ENCODE measurements around the gene FCHSD2. TPM values are rescaled to one million over a fixed set of nuclear protein-coding genes. Genes with fewer than 3 reads are reported as not detected.
"Not testable (repeated sequence)": the region's sequence is repeated elsewhere in the genome, so short reads cannot be mapped to it uniquely, and the experiment has no call there.

FCHSD2 gene
- total and polyA plus RNA-seq, 2 donors (not counting 3 experiments of a cell fraction or from before 2014, with no cell fraction given) = 20.8 to 56.9 TPM

DNA sequence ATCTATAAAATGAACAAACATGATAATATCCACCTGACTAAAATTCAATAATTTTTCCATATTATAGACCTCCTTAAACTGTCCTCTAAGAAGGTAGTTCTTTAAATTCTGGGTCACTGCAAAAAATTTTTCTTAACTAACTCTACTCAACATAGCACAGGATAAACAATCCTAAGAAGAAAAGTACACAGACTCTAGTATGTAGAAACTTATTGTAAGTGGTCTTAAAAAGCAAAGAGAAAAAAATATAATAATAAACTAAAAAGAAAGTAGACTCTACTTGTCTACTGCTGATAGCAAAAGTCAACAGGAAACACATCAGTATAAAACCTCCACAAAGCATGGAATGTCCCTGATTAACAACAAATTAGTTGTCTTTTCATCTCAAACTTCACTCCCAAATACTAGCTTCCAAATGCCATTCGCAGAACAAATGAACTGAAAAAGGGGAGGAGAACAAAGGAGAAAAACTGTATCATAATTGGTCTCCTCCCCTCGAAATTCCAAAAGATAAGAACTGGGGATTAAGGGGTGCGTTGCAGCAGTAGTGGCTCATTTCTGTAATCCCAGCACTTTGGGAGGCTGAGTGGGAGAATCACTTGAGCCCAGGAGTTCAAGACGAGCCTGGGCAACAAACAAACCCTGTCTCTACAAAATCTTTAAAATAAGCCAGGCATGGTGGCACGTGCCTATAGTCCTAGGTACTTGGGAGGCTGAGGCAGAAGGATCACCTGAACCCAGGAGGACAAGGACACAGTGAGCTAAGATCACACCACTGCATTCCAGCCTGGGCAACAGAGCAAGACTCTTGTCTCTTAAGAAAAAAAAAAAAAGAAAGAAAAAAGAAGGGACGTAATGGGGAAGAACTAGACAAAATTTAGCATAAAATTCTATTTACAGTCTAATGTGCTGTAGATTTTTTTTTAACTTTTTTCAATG is 6.5 kb downstream of the FCHSD2 start:
- intact Hi-C loops (cut with micrococcal nuclease) = no loop called here

DNA sequence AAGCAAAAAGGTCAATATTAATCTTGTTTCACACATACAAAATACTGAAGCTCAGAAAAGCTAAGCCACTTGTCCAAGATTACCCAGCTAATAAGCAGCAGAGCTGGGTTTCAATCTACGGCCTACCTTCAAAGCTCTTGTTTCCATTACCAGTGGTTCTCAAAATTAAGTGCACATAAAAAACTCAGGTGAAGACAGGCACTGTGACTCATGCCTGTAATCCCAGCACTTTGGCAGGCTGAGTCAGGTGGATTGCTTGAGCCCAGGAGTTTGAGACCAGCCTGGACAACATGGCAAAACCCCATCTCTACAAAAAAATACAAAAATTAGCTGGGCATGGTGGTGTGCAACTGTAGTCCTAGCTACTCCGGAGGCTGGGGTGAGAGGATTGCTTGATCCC is 9.8 kb downstream of the FCHSD2 start:
- H3K4me3 ChIP-seq (replicated peaks in 1 of 3; ENCODE audit: insufficient read depth in 1 of 3, low read depth in 1 of 3, low read length in 3 of 3); H3K4me1 ChIP-seq (ENCODE audit: control insufficient read depth, extremely low read depth, insufficient read depth, low read length); intact Hi-C loops (cut with micrococcal nuclease); H4K20me1 ChIP-seq (replicated peaks; ENCODE audit: control insufficient read depth, extremely low read depth, insufficient read depth, low read length); DNase-seq (ENCODE audit: low read depth, low spot score); H3K9ac ChIP-seq (replicated peaks; ENCODE audit: extremely low read depth, insufficient read depth, low read length); H2AFZ ChIP-seq (ENCODE audit: low read depth, low read length); H3K27ac ChIP-seq (ENCODE audit: insufficient read depth, low read depth, low read length); BruUV-seq (replicated peaks); H3K9me3 ChIP-seq (replicated peaks; ENCODE audit: control insufficient read depth, insufficient read depth, low read length); H3K27me3 ChIP-seq (ENCODE audit: control insufficient read depth in 2 of 2, insufficient read depth in 2 of 2, low read length in 2 of 2); dilution Hi-C loops (cut with MboI; ENCODE audit: extremely low pct_ligation_motif_present, low sequenced_read_pairs); POLR2A ChIA-PET; H3K36me3 ChIP-seq (ENCODE audit: control insufficient read depth in 2 of 2, extremely low read depth in 1 of 2, insufficient read depth in 2 of 2, low read length in 2 of 2); H3K4me2 ChIP-seq (ENCODE audit: insufficient read depth, low read length); FAIRE-seq; H3K9me1 ChIP-seq (replicated peaks; ENCODE audit: control insufficient read depth, extremely low read depth, insufficient read depth, low read length): not testable (repeated sequence)
- peaks cover 75% of the 10 kb centered on the region for H3K79me2 ChIP-seq (ENCODE audit: control insufficient read depth, insufficient read depth, low read length)
- CTCF ChIA-PET = interaction anchor here (0.8 kb wide), 1 partner anchor 39 kb away, joined by 3 read pairs; no protein-coding TSS in a partner anchor

More for the DNA sequence above, 6.5 kb downstream of the FCHSD2 start:
- Histone ChIP-seq H3K27ac (ENCODE audit: insufficient read depth, low read depth, low read length) (no peak overlapping the region), H4K20me1 (replicated peaks; ENCODE audit: control insufficient read depth, extremely low read depth, insufficient read depth, low read length) (no peaks in the 10 kb centered on the region), H3K9me3 (replicated peaks; ENCODE audit: control insufficient read depth, insufficient read depth, low read length) (no peaks in the 10 kb centered on the region), H3K4me3 (replicated peaks in 1 of 3; ENCODE audit: insufficient read depth in 1 of 3, low read depth in 1 of 3, low read length in 3 of 3) (no peak overlapping the region), H3K27me3 (ENCODE audit: control insufficient read depth in 2 of 2, insufficient read depth in 2 of 2, low read length in 2 of 2) (no peaks in the 10 kb centered on the region), H3K4me2 (ENCODE audit: insufficient read depth, low read length) (peak overlapping the region; percentile 14), H3K79me2 (ENCODE audit: control insufficient read depth, insufficient read depth, low read length) (peaks cover 84% of the 10 kb centered on the region), H3K4me1 (ENCODE audit: control insufficient read depth, extremely low read depth, insufficient read depth, low read length) (peaks cover 31% of the 10 kb centered on the region), H3K36me3 (ENCODE audit: control insufficient read depth in 2 of 2, extremely low read depth in 1 of 2, insufficient read depth in 2 of 2, low read length in 2 of 2) (peaks cover 0 to 2% of the 10 kb centered on the region in 2 experiments), H2AFZ (ENCODE audit: low read depth, low read length) (no peak overlapping the region), H3K9ac (replicated peaks; ENCODE audit: extremely low read depth, insufficient read depth, low read length) (no peak overlapping the region), H3K9me1 (replicated peaks; ENCODE audit: control insufficient read depth, extremely low read depth, insufficient read depth, low read length) (no peaks in the 10 kb centered on the region)
- no peak for FAIRE-seq
- DNase-seq (ENCODE audit: low read depth, low spot score) = peak; percentile 14
- ChIA-PET POLR2A (no interaction called here), CTCF (interaction anchor here (0.9 to 1.5 kb wide), 3 partner anchors 10 to 210 kb away, joined by 3 read pairs; no protein-coding TSS in a partner anchor)
- no TSS peak for BruUV-seq (replicated peaks)
- dilution Hi-C loops (cut with MboI; ENCODE audit: extremely low pct_ligation_motif_present, low sequenced_read_pairs) = no loop called here
- TF ChIP-seq, protein P1, sequence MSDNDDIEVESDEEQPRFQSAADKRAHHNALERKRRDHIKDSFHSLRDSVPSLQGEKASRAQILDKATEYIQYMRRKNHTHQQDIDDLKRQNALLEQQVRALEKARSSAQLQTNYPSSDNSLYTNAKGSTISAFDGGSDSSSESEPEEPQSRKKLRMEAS (IDR thresholded peaks at IDR 0.05; ENCODE audit: insufficient read depth, insufficient read length) = no peak
- TF ChIP-seq FOS (IDR thresholded peaks at IDR 0.05; ENCODE audit: borderline replicate concordance, insufficient read depth, low read length) = no peak
- no peak for TF ChIP-seq POLR2AphosphoS5 (IDR thresholded peaks at IDR 0.05; ENCODE audit: insufficient read depth, low read depth, low read length)
- no peak for TF ChIP-seq EZH2 (IDR thresholded peaks at IDR 0.05; ENCODE audit: borderline replicate concordance, low read depth, low read length, severe bottlenecking)
- TF ChIP-seq, protein P2, sequence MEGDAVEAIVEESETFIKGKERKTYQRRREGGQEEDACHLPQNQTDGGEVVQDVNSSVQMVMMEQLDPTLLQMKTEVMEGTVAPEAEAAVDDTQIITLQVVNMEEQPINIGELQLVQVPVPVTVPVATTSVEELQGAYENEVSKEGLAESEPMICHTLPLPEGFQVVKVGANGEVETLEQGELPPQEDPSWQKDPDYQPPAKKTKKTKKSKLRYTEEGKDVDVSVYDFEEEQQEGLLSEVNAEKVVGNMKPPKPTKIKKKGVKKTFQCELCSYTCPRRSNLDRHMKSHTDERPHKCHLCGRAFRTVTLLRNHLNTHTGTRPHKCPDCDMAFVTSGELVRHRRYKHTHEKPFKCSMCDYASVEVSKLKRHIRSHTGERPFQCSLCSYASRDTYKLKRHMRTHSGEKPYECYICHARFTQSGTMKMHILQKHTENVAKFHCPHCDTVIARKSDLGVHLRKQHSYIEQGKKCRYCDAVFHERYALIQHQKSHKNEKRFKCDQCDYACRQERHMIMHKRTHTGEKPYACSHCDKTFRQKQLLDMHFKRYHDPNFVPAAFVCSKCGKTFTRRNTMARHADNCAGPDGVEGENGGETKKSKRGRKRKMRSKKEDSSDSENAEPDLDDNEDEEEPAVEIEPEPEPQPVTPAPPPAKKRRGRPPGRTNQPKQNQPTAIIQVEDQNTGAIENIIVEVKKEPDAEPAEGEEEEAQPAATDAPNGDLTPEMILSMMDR (IDR thresholded peaks at IDR 0.05; ENCODE audit: extremely low read depth in 1 of 2, insufficient read depth in 1 of 2, low read depth in 1 of 2, low read length in 2 of 2) = no peak
- TF ChIP-seq MYC (IDR thresholded peaks at IDR 0.05; ENCODE audit: low read depth, low read length) = no peak
- TF ChIP-seq POLR2A (IDR thresholded peaks at IDR 0.05; ENCODE audit: low read depth, low read length) = no peak
- no peak for TF ChIP-seq GATA2 (IDR thresholded peaks at IDR 0.05; ENCODE audit: insufficient read depth, insufficient read length, low read depth, low read length)
- no peak for TF ChIP-seq JUN (IDR thresholded peaks at IDR 0.05; ENCODE audit: borderline replicate concordance, insufficient read depth, insufficient read length, low read depth)

Data from endothelial cell of umbilical vein (primary cell).